ENCODE data around the gene NXN.

DNA sequence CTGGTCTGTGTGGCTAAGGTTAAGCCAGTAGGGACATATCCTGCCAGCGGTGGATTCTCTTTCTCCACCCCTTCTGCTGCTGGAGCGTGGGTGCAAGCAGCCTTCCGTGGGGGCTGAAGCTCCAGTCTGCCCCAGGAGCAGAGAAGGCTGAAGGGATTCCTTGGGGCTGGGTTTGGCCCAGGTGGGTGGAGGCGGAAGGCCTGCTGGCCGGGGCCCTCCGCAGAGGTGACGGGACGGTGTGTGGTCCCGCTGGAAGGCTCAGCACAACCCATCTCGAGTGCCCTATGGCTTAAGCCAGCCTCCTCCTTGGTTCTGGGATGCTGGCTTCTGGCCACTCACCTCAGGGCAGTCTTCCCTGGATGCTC lies 30.5 kb upstream of the NXN start:
- TF ChIP-seq, protein P1, sequence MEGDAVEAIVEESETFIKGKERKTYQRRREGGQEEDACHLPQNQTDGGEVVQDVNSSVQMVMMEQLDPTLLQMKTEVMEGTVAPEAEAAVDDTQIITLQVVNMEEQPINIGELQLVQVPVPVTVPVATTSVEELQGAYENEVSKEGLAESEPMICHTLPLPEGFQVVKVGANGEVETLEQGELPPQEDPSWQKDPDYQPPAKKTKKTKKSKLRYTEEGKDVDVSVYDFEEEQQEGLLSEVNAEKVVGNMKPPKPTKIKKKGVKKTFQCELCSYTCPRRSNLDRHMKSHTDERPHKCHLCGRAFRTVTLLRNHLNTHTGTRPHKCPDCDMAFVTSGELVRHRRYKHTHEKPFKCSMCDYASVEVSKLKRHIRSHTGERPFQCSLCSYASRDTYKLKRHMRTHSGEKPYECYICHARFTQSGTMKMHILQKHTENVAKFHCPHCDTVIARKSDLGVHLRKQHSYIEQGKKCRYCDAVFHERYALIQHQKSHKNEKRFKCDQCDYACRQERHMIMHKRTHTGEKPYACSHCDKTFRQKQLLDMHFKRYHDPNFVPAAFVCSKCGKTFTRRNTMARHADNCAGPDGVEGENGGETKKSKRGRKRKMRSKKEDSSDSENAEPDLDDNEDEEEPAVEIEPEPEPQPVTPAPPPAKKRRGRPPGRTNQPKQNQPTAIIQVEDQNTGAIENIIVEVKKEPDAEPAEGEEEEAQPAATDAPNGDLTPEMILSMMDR (IDR thresholded peaks at IDR 0.05) = no peak
- no peak for TF ChIP-seq POLR2A (IDR thresholded peaks at IDR 0.05)

All from Peyer's patch (tissue), 4 donors.